ENCODE measurements around the gene GNB3.
"Not testable (repeated sequence)": the region's sequence is repeated elsewhere in the genome, so short reads cannot be mapped to it uniquely, and the experiment has no call there.

GNB3 gene

DNA sequence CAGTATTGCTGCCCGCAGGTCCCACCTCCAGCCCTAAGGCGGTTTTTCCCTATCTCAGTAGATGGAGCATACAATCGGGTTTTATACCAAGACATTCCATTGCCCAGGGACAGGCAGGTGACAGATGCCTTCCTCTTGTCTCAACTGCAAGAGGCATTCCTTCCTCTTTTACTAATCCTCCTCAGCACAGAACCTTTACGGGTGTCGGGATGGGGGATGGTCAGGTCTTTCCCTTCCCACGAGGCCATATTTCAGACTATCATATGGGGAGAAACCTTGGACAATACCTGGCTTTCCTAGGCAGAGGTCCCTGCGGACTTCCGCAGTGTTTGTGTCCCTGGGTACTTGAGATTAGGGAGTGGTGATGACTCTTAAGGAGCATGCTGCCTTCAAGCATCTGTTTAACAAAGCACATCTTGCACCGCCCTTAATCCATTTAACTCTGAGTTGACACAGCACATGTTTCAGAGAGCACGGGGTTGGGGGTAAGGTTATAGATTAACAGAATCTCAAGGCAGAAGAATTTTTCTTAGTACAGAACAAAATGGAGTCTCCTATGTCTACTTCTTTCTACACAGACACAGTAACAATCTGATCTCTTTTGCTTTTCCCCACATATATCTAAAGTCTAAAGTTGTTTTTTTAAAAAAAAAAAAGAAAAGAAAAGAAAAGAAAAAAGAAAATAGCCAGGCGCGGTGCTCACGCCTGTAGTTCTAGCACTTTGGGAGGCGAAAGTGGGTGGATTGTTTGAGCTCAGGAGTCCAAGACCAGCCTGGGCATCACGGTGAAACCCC is 45.7 kb downstream of the GNB3 start:
- DNase-seq = not testable (repeated sequence)

DNA sequence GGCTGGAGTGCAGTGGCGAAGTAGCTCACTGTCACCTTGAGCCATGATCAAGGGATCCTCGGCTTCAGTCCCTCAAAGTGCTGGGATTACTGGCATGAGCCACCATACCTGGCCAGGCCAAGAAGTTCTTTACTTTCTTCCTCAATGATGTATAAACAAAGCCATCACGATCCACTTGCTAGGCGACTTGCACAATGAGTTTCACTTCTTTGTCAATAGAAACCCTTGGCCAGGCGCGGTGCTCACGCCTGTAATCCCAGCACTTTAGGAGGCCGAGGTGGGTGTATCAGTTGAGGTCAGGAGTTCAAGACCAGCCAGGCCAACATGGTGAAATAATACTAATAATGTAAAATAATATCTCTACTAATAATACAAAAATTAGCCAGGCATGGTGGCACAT is 46.7 kb downstream of the GNB3 start:
- no peak for DNase-seq

GRCh38 chr12:6888360-6888759 is 47.6 kb downstream of the GNB3 start:
- DNase-seq = no peak

- DNase-seq = not testable (repeated sequence)
These were observed 48.1 kb downstream of the GNB3 start for GRCh38 chr12:6888794-6889193.

GRCh38 chr12:6889775-6890573 is 49.2 kb downstream of the GNB3 start:
- not testable (repeated sequence) for DNase-seq

DNA sequence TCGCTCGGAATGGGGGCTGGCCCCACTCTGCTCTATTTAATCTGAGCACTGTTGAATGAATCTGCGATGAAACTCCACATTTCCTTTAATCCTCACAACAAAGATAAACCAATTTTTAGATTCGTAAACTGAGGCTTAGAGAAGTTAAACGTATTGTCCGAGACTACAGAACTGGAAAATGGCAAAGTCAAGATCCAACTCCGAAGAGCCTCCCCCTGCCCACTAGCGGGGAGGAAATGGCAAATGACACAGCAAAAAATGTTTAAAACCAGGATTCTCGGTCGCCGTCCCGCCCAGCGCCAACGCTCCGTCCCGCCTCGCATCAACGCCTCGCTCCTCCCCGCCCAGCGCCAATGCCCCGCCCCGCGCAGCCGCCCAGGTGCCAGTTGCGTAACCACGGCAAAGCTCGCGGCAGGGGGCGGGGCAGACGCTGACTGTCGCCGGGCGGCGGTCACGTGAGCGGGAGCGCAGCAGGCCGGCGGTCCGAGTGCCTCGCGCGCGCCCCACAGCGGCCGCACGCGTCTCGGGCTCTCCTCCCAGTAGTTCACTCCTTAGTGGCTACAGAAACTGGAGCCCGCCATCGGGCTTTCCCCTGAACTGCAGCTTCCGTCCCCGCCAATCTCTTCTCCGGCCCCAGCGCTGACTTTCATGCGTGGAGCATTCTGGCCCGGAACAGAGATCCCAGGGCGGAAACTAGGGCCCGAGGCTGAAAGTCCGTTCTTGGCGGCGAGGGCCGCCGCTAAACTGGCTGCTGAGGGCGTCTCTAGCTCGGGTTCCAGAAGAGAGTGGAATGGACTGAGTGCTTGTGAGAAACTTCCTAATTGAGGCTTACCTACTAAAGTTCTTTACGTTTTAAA is 50.3 kb downstream of the GNB3 start:
- DNase-seq = peak; percentile 61

GRCh38 chr12:6891646-6892001 is 50.9 kb downstream of the GNB3 start:
- DNase-seq = no peak

DNA sequence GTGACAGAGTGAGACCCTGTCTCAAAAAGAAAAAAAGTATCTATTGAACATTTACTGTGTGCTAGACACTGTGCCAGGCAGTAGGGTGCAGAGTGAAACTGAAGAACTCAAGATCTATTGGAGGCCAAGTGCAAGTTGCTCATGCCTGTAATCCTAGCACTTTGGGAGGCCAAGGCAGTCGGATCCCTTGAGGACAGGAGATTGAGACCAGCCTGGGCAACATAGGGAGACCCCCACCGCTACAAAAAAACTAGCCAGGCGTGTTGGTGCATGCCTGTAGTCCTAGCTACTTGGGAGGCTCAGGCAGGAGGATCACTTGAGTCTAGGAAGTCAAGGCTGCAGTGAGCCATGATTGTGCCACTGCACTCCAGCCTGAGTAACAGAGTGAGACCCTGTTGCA is 52.0 kb downstream of the GNB3 start:
- not testable (repeated sequence) for DNase-seq

GRCh38 chr12:6894321-6894720 is 53.6 kb downstream of the GNB3 start:
- no peak for DNase-seq
